ENCODE results near the gene RPL36A.

RPL36A gene

GRCh38 chrX:101419489-101419888 is 28.7 kb downstream of the RPL36A start:
- no peak for DNase-seq (ENCODE audit: low read depth)

GRCh38 chrX:101427954-101428353 is 37.1 kb downstream of the RPL36A start:
- no peak for DNase-seq (ENCODE audit: low read depth)
- H3K4me3 ChIP-seq (ENCODE audit: low read depth, low read length), result no peak overlapping the region
- TF ChIP-seq CTCF (IDR thresholded peaks at IDR 0.05; ENCODE audit: low read depth, low read length) (no peak), POLR2A (IDR thresholded peaks at IDR 0.05; ENCODE audit: extremely low read depth, insufficient read length) (no peak), MYC (IDR thresholded peaks at IDR 0.05; ENCODE audit: low read depth, low read length) (no peak)
- TF ChIP-seq, protein P1, sequence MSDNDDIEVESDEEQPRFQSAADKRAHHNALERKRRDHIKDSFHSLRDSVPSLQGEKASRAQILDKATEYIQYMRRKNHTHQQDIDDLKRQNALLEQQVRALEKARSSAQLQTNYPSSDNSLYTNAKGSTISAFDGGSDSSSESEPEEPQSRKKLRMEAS (IDR thresholded peaks at IDR 0.05; ENCODE audit: low read depth, low read length), result no peak

More at GRCh38 chrX:101419489-101419888, 28.7 kb downstream of the RPL36A start:
- H3K4me3 ChIP-seq (ENCODE audit: low read depth, low read length), result no peak overlapping the region
- TF ChIP-seq MYC (IDR thresholded peaks at IDR 0.05; ENCODE audit: low read depth, low read length) (no peak), CTCF (IDR thresholded peaks at IDR 0.05; ENCODE audit: low read depth, low read length) (no peak), POLR2A (IDR thresholded peaks at IDR 0.05; ENCODE audit: extremely low read depth, insufficient read length) (no peak)
- TF ChIP-seq, protein P1 (IDR thresholded peaks at IDR 0.05; ENCODE audit: low read depth, low read length), result no peak

GRCh38 chrX:101429934-101430333 is 39.1 kb downstream of the RPL36A start:
- DNase-seq (ENCODE audit: low read depth), result no peak
- TF ChIP-seq MYC (IDR thresholded peaks at IDR 0.05; ENCODE audit: low read depth, low read length) (no peak), POLR2A (IDR thresholded peaks at IDR 0.05; ENCODE audit: extremely low read depth, insufficient read length) (no peak), CTCF (IDR thresholded peaks at IDR 0.05; ENCODE audit: low read depth, low read length) (no peak)
- TF ChIP-seq, protein P1 (IDR thresholded peaks at IDR 0.05; ENCODE audit: low read depth, low read length), result no peak
- H3K4me3 ChIP-seq (ENCODE audit: low read depth, low read length), result no peak overlapping the region

GRCh38 chrX:101430457-101431078 is 39.8 kb downstream of the RPL36A start:
- DNase-seq (ENCODE audit: low read depth), result no peak
- no peak for TF ChIP-seq CTCF (IDR thresholded peaks at IDR 0.05; ENCODE audit: low read depth, low read length)
- no peak for TF ChIP-seq POLR2A (IDR thresholded peaks at IDR 0.05; ENCODE audit: extremely low read depth, insufficient read length)
- TF ChIP-seq, protein P1 (IDR thresholded peaks at IDR 0.05; ENCODE audit: low read depth, low read length), result no peak
- TF ChIP-seq MYC (IDR thresholded peaks at IDR 0.05; ENCODE audit: low read depth, low read length), result no peak
- no peak overlapping the region for H3K4me3 ChIP-seq (ENCODE audit: low read depth, low read length)

DNA sequence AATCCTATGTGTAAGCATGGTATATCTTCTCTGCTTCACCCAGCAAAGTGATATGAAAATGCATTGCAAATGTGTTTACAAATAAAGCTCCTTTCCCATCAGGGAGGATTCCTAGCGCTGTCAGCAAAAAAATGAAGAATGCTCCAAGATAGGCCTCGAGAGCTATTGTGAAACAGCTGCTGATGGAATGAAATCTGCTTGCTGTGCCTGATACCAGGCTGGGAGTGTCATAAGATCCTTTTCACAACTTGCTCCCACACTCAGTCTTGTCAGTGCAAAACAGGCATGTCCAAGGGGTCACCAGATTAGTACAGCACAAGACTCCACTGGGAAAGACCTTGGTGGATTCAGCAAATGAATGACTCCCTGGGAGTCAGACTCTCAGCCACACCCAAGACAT is 51.3 kb downstream of the RPL36A start:
- DNase-seq (ENCODE audit: low read depth), result no peak
- H3K4me3 ChIP-seq (ENCODE audit: low read depth, low read length), result no peak overlapping the region
- TF ChIP-seq CTCF (IDR thresholded peaks at IDR 0.05; ENCODE audit: low read depth, low read length) (no peak), POLR2A (IDR thresholded peaks at IDR 0.05; ENCODE audit: extremely low read depth, insufficient read length) (no peak)

Data from NB4 (cell line).